ENCODE measurements around the gene PLA2G6. TPM values are rescaled to one million over a fixed set of nuclear protein-coding genes. Genes with fewer than 3 reads are reported as not detected.
A peak's percentile ranks its signal among the peaks of the same experiment; 100 is the strongest.

The PLA2G6 gene
- total RNA-seq, 1 experiment from 2014 or later = 24.1 TPM

- peaks cover 36% of the 10 kb centered on the region for H3K27me3 Mint-ChIP-seq (ENCODE audit: low read depth)
- H3K79me1 ChIP-seq (ENCODE audit: insufficient read depth, low read depth, low read length, poor library complexity, severe bottlenecking) = no peaks in the 10 kb centered on the region
- H3K9me3 Mint-ChIP-seq = no peaks in the 10 kb centered on the region; a peak in 1 of 5 replicates
- no peaks in the 10 kb centered on the region; the same call in 1 of the 2 replicates for H3K79me2 ChIP-seq (ENCODE audit: insufficient read depth, low read length)
- H2BK120ac ChIP-seq (ENCODE audit: low read depth, low read length, poor library complexity, severe bottlenecking) = no peak overlapping the region
- H4K91ac ChIP-seq (ENCODE audit: insufficient read length, low read depth, low read length) = no peak overlapping the region
- H3K14ac ChIP-seq (ENCODE audit: insufficient read depth, low read length) = no peak overlapping the region
- no peak overlapping the region for H2BK20ac ChIP-seq (ENCODE audit: low read depth, low read length, poor library complexity, severe bottlenecking)
- no peak overlapping the region for H2AFZ ChIP-seq (ENCODE audit: low read length)
- no peak overlapping the region for H4K8ac ChIP-seq (replicated peaks; ENCODE audit: insufficient read length, low read depth, low read length)
- H4K5ac ChIP-seq (ENCODE audit: insufficient read length, low read depth, low read length) = no peak overlapping the region
- H3K4me1 Mint-ChIP-seq = peaks cover 16 to 20% of the 10 kb centered on the region in 2 experiments
- TF ChIP-seq CTCF (conservative IDR thresholded peaks at IDR 0.05) = no peak
- no peak overlapping the region for H3K56ac ChIP-seq (ENCODE audit: insufficient read length, low read depth, low read length)
- no peaks in the 10 kb centered on the region; the same call in 1 of the 2 replicates for H3K4me1 ChIP-seq (ENCODE audit: insufficient read depth, low read length)
- no peak overlapping the region for H3K27ac Mint-ChIP-seq
- H3K9ac ChIP-seq (ENCODE audit: extremely low read depth, insufficient read length, low read length) = no peak overlapping the region
- no peak for DNase-seq
- H3K4me2 ChIP-seq (ENCODE audit: insufficient read depth, insufficient read length, low read length) = peak overlapping the region; percentile 84
- peak overlapping the region; percentile 80 to 90; a peak in 3 of 5 replicates for H3K4me3 Mint-ChIP-seq
- no peak overlapping the region for H2BK5ac ChIP-seq (ENCODE audit: insufficient read length, low read length)
- H3T11ph ChIP-seq (ENCODE audit: low read length) = no peak overlapping the region
- no peak overlapping the region for H3K23ac ChIP-seq (ENCODE audit: insufficient read length, low read depth, low read length)
- WGBS (ENCODE audit: extremely low coverage, insufficient read length, low lambda C conversion rate) = no CpG with 5 or more reads among the region's 3 CpGs
- H3K18ac ChIP-seq (ENCODE audit: insufficient read length, low read depth, low read length) = no peak overlapping the region
- peaks cover 15% of the 10 kb centered on the region for H3K23me2 ChIP-seq (ENCODE audit: insufficient read length, low read depth, low read length, poor library complexity, severe bottlenecking)
- no peak overlapping the region for H3K4ac ChIP-seq (ENCODE audit: low read depth, low read length)
- no peak overlapping the region for H2BK15ac ChIP-seq (ENCODE audit: low read depth, low read length)
- H2AK5ac ChIP-seq (ENCODE audit: insufficient read length, low read length) = no peak overlapping the region
- no peaks in the 10 kb centered on the region for H3K27me3 ChIP-seq (ENCODE audit: insufficient read depth, low read length)
- no peaks in the 10 kb centered on the region for H3K9me3 ChIP-seq (ENCODE audit: control insufficient read depth, low read depth, low read length)
- H3K36me3 Mint-ChIP-seq (ENCODE audit: insufficient read depth in 1 of 3, low read depth in 3 of 3) = no peaks in the 10 kb centered on the region
- H2BK12ac ChIP-seq (ENCODE audit: insufficient read length, low read depth, low read length) = no peak overlapping the region
- H3K27ac ChIP-seq (ENCODE audit: insufficient read length, low read depth, low read length) = no peak overlapping the region
- H4K20me1 ChIP-seq (ENCODE audit: control insufficient read depth, insufficient read depth, insufficient read length) = no peaks in the 10 kb centered on the region
Measured at GRCh38 chr22:38203855-38204514, 22.4 kb upstream of the PLA2G6 start.

Measured in H9 (cell line).